HL-60 (cell line): Measurements from ENCODE around the gene EPB41L2.

ENCODE experiments used
- CTCF ChIP-seq: IDR thresholded peaks from one replicate; pipeline ENCODE4 v1.5.1; 2011; ENCODE audit warnings: low read length, control low read depth, inconsistent platforms; ENCODE audit not compliant: insufficient read depth
- GABPA ChIP-seq: IDR thresholded peaks from 2 replicates; pipeline ENCODE4 v1.6.1; 2012; ENCODE audit warnings: low read depth
- POLR2AphosphoS5 ChIP-seq: IDR thresholded peaks from 2 replicates; pipeline ENCODE4 v1.6.1; 2012; ENCODE audit warnings: low read depth
- REST ChIP-seq: IDR thresholded peaks from 2 replicates; pipeline ENCODE4 v1.6.1; 2012; ENCODE audit warnings: low read depth; ENCODE audit not compliant: insufficient replicate concordance

- TF ChIP-seq CTCF (no peak), POLR2AphosphoS5 (no peak), GABPA (no peak), REST (no peak)
These were observed 125.0 kb downstream of the EPB41L2 start for GRCh38 chr6:130937942-130938604.
